B cell (primary cell): Measurements from ENCODE around the gene EHHADH.

Experiments
- EZH2 ChIP-seq: IDR thresholded peaks from 2 replicates; pipeline ENCODE4 v1.6.1; 2012; ENCODE audit warnings: borderline replicate concordance, low read depth, mild to moderate bottlenecking, moderate library complexity, low read length; ENCODE audit not compliant: insufficient read depth, poor library complexity, severe bottlenecking
- TF ChIP-seq, protein P1 (sequence below): fragments of 200-600 bp; IDR thresholded peaks from one replicate; pipeline ENCODE4 v1.8.0; 2022; ENCODE audit warnings: antibody characterized with exemption, mild to moderate bottlenecking

DNA sequence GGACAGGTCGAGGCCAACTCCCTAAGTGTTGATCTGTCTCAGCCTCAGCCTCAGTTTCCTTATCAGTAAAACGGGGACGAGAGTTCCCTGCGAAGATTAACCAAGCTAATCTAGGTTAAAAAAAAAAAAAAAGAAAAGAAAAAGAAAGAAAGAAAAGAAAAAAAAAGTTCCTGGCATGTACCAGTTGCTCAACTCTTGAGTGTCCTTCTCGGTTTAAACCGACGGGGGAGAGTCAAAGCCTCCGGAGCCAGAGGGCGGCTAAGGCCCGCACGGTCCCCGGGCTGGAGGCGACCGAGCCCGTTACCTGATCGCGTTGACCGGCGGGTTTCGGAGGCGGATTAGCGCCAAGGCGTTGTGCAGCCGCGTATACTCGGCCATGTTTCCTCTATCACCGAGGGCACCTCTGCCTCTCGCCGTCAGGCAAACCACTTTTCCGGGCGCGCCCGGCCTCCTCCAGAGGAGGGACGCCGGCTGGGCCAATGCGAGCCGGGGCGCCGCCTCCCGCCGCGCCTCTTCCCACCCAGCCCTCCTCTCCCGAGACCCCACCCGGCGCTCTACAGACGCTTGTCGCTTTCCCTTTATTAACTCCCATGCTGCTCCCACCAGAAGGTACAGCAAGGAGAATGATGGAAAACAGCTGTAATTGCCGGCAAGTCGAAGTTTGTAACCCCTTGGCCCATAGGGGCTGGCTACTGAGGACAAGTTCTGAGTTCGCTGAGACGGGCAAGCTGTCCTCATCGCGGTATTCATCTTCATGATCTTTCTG, at the start of gene EHHADH:
- TF ChIP-seq EZH2, result no peak
- TF ChIP-seq, protein P1, sequence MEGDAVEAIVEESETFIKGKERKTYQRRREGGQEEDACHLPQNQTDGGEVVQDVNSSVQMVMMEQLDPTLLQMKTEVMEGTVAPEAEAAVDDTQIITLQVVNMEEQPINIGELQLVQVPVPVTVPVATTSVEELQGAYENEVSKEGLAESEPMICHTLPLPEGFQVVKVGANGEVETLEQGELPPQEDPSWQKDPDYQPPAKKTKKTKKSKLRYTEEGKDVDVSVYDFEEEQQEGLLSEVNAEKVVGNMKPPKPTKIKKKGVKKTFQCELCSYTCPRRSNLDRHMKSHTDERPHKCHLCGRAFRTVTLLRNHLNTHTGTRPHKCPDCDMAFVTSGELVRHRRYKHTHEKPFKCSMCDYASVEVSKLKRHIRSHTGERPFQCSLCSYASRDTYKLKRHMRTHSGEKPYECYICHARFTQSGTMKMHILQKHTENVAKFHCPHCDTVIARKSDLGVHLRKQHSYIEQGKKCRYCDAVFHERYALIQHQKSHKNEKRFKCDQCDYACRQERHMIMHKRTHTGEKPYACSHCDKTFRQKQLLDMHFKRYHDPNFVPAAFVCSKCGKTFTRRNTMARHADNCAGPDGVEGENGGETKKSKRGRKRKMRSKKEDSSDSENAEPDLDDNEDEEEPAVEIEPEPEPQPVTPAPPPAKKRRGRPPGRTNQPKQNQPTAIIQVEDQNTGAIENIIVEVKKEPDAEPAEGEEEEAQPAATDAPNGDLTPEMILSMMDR, result no peak
